RPMI7951 (cell line): ENCODE data around the gene ARSA. TPM values are rescaled to one million over a fixed set of nuclear protein-coding genes. Genes with fewer than 3 reads are reported as not detected.
"Not testable (repeated sequence)": the region's sequence is repeated elsewhere in the genome, so short reads cannot be mapped to it uniquely, and the experiment has no call there.

Experiments
- DNase-seq: peaks from one replicate; pipeline ENCODE4 v3.0.0-alpha.2; 2012; ENCODE audit warnings: low read depth
- total RNA-seq: library from RNA; depleted of rRNA; stranded (reverse); fragments of >200 nt; shearing (Covaris generic); gene quantifications from 2 replicates; pipeline ENCODE4 v1.2.3, GENCODE V29; 2014; rRNA removed

Gene ARSA
- 8.1 and 14.5 TPM in 2 replicates for total RNA-seq

DNA sequence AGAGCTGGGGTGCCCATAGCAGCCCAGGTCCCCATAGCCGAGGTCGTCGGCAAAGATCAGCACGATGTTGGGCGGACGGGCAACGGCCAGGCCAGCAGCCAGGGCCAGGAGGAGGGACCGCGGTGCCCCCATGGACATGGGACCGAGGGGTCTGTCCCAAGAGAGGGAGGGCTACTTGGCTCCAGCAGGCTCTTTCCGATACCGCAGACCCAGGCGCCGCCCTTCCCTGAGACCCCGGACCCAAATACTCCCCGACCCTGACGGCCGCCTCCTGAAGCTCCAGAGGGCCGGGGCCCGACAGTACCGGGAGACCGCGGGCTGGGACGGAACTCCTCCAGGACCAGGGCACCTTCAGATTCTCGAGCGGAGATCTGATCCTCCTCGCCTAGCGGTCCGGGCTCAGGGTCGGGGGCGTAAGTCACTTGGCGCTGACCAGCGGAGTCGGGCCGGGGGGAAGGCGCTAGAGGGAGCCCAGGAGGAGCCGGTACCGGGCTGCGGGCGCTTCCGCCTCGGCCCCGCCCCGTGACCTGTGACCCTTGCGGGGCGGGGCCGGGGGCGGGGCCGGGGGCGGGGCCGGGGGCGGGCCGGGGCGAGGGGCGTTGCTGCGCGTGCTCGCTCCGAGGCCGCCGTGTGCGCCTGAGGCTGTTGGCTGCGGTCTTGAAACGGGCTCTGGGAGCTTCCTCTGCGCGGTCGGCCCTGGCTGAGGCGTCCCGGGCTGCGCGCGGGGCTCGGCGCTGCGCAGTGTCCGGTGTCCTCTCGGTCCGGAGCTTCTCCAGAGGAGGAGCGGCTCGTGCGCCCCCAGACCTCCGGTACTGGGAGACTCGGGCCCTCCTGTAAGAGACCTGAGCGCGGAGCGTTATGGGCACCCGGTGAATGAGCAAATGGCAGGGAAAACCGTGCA is at the start of gene ARSA:
Gene ARSA (minus strand): TSS at position 511 of the 901 bp plus-strand sequence. CDS start 373 bp downstream, at position 138.
- DNase-seq, result peak; percentile 82

DNA sequence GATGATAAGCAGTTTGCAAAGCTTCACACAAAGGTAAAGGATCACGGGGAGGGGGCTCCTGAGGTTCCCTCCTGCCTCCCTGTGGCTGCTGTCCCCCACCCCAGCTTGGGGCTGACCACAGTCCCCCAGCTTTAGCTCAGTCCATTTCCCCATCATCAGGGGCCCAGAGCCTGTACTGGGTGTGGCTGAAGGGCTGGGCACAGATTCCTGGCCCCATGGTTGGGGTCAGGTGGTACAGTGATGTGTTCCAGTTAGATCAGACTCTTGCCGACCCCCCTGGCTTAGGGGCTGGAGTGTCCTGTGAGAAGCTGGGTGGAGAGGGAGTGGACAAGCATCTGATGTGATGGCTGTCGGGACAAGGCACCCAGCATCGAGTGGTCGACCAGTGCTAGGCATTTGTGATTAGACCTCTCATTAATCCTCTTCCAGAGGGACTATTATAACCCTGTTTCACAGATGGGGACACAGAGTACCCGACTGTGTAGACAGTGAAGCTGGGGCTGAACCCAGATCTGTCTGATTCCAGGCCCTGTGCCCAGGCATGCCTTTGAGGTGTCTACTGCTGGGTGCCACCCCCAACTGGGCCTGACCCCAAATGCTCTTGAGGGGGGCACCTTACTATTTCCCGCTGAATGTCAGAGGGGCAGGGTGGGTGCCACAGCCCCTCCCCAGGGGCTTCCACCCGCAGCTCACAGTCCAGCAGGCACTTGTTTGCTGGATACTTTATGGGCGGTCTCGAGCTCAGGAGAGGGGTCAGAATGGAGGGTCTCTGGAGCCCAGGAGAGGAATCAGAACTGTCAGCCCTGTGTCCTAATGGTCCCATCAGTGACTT is 48.9 kb upstream of the ARSA start:
- DNase-seq, result no peak

DNA sequence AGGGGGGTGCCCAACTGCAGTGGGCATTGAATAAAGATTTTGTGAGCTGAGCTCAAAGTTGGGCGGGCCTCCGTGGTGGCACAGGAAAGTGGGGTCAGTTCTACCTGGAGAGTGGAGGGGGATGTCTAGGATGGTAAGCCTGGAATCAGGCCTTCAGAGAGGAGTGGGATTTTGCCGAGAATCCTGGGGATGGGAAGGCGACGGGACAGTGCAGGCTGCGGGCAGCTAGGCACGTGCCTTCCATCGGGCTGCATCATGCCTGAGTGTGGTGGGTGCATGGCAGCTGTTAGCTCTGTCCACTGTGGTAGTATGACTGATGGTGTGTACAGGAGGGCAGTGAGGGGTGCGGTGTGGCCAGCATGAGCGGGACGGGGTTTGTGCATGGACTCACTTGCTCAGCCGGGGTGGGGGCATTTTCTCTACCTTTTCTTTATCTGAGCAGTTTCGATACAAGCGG is 48.3 kb upstream of the ARSA start:
- no peak for DNase-seq

DNA sequence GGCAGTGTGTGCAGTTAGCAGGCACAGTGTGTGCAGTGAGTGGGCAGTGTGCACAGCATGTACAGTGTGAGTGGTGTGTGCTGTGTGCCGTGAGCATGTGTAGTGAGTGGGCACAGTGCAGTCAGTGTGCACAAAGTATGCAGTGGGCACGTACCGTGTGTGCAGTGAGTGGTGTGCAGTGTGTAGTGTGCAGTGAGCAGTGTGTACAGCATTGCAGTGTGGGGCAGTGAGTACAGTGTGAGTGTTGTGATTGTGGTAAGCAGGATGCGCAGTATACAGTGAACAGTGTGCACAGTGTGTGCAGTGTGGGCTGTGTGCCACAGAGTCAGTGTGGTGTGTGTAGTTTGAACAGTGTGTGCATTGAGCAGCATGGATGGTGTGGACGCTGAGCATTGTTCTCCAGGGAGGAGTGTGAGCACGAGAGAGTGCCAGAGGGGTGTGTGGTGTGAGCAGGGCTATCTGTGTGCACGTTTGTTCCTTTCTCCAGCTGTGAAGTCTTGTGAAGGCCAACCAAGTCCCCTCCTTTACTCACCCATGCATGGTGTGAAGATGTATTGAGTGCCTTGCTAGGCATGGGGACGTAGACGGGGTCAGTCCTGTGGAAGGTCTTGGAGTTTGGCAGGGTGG is 47.7 kb upstream of the ARSA start:
- DNase-seq, result no peak

DNA sequence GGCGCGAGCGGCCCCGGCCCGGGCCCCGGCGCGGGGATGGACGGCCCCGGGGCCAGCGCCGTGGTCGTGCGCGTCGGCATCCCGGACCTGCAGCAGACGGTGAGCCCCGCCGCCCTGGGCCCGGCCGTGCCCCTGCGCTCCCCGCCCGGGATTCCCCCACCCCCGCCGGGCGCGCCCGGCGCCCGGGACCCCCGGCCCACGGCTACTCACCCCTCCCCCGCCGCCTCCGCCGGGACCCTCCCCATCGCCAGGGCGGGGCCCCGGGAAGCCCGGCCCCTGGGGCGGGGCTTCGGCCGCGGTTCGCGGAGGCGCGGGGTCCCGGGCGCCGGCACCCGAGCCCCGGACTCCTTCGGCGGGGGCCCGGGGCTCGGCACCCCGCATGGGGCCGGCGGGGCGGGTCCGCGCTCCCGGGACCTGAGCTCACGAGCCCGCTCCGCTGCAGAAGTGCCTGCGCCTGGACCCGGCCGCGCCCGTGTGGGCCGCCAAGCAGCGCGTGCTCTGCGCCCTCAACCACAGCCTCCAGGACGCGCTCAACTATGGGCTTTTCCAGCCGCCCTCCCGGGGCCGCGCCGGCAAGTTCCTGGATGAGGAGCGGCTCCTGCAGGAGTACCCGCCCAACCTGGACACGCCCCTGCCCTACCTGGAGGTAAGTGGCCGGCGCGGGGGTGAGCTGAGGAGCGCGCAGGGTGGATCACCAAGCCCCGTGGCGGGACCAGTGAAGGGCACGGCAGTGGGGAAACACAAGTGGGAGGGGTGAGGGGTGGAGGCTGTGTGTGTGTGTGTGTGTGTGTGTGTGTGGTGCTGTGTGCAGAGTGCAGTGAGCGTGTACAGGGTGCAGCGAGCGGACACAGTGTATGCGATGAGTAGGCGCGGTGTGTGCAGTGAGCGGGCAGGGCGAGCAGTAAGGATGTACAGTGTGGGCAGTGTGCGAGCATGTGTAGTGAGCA is 46.9 kb upstream of the ARSA start:
- no peak for DNase-seq

DNA sequence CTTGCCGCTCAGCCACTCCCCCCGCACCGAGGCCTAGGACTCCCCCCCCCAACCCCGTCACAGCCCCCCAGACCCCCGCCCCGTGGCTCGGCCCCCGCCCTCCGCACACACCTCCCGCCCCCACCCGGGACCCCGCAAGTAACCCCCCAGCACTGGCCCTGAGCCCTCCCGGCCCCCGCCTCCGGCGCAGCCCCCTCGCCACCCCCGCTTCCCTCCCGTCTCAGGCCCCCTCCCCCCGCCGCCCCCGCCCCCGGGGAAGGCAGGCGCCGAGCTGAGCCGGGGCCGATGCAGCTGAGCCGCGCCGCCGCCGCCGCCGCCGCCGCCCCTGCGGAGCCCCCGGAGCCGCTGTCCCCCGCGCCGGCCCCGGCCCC is 46.2 kb upstream of the ARSA start:
- no peak for DNase-seq

DNA sequence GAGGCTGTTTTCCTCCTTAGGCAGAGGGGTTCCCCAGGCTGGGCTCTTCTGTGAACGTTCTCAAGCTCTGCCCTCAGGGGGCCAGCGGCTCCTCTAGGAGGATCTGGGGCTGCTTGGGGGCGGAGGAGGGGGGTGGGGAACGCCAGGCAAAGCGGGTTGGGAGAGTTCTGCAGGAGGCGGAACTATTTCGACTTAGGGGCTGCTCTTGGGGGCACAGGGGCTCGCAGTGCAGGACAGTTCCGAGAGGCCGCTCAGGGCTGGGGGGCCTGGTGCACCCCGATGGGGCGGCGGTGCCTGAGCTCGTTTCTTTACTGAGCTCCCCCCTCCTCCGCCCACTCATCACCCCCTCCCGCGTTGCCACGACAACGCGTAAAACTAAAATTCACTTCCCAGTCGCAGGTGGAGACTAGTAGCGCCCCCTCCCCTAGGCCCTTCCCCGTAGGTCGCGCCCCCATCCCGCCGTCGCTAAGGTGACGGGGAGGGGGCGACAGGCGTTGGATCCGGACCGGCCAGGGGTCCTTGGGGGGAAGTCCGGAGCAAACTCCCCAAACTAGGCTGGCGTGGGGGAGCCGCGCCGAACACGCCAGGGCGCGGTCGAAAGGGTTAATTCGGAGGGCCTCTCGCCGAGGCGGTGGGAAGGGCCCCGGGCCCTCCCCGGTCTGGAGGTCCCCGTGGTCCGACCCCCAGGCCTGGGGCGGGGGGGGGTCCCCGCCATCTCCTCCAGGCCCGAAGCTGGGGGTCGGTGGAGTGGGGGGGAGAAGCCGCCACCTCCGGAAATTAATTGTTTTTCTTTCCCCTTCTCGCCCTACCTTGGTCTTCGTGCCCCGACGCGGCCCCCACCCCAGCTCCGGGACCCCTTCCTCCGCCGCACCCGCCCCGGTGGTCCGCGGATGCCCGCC is 45.5 kb upstream of the ARSA start:
- DNase-seq, result no peak

DNA sequence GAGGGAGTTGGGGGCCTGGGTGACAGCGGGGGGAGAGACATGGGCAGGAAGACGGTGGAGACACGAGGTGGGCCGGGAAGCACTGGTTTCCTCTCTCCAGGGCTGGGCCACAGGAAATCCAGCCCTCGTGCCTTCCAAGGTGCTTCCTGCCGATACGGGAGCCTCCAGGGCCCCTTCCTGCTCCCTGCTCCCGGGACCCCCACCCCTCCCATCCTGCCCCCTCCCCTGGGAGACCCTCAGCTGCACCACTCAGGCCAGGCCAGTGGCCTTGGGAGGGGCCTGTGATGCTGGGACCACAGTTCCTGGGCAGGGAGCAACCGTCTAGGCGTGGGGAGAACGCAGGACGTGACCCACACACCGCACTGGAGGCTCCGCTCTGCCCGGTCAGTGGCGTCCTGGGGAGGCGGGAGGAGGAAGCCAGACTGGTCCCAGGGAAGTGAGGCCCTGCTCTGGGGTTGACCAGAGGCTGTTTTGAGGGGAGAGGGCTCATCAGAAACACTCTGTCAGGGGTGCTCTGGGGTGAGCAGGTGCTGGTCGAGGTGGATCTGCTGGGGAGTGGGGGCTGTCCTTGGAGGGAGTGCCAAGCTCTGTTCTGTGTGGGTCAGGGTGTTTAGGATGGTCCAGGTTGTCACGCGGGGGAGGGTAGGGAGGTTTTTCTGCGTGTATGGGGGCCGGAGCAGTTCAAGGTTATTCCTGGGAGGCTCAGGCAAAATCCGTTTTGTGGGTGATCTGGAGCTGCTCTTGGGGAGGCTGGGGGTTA is 44.7 kb upstream of the ARSA start, which contains the start of gene SHANK3:
Gene SHANK3 (plus strand): TSS at position 353 of the 760 bp plus-strand sequence.
- DNase-seq, result no peak

DNA sequence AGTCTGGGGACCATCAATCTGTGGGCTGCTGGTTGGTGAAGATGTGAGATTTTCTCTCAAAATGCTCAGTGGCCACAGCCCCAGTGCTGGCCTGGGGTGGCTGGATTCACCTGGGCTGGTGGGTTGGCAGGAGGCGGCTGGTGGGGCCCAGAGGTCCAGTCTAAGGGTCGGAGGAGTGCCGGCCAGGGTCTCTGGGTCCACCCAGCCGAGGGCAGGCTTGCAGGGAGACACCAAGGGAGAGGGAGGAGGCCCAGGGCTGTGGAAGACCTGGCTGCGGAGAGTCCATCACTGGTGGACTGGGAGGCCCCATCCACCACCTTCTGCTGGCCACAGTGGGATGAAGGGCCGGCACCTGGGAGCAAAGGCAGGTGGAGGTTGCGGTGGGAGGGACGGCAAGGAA is 44.1 kb upstream of the ARSA start:
- no peak for DNase-seq

DNA sequence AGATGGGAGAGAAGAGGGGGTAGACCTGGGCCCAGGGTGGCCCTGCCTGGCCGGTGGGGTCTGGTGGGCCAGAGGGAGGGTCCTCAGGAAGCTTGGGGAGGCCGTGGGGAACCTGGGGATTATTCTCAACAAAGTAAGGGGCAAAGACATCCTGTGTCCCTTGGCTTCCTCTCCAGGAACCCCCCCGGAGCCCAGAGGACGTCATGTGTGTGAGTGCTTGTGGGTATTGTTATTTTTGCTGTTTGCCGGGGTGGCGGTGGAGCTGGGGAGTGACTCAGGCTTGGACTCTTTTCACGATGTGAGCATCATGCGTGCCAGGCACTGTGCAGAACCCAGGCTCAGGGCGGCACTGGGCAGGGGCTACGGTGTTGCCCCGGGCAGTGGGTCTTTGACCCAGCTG is 43.7 kb upstream of the ARSA start:
- DNase-seq, result no peak

DNA sequence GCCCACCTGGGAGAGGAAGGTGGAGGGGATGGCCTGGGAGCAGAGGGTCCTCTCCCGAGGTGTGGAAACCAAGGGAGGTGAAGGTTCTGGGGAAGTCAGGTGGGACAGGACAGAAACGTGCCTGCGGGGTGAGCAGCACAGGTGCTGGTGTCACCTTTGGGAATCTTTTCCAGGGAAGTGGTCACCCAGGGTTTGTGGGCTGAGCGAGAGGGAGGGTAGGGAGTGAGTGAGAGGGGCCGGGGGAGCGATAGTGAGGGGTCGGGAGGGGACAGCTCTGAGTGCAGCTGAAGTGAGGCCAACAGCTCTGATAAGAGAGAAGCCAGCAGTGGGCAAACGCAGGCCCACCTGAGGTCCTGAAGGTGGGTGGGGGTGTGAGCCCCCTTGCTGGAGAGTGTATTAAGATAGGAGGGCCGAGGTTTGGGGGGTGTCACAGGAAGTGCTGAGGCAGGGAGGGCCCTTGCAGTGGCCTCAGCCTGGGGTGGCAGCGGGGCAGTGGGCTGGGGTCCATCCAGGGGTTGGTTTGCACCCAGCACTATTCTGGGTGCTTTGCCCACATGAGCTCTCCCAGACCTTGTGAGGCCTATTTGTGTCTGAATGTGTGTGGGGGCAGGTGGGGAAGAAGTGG is 43.1 kb upstream of the ARSA start:
- no peak for DNase-seq

DNA sequence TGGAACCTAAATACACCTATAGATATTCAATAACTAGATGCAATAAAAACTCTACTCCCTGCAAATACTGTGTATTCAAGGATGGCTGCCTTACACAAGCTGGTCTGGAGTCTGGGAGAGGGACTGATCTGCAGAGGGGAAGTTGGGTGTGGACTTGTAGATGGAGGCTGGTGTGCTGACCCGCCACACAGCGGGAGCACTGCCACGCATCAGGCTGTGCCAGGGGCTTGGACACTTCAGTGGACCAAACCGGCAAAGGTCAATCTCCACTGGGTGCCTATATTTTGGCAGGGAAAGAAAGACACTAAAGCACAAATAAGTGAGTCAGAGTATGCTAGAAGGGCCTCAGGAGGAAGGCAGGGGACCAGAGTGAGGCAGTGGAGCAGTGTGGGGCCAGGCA is 42.6 kb upstream of the ARSA start:
- DNase-seq, result no peak

DNA sequence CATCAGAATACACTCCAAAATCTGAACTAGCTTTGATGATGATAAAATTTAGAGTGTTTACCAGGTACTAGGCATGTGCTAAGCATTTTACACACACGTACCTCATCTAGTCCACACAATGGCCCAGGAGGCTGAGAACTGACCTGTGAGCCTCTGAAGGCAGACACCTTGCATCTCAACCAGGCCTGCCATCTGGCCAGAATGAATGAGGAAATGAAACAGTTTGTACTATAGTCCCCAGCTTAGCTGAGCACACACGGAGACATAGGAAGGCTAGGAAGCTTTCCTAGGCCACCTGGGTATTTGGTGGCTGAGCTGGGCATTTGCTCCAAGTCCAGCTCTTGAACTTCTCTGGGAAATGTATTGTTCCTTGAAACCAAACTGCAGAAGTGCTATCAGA is 37.8 kb upstream of the ARSA start:
- no peak for DNase-seq

DNA sequence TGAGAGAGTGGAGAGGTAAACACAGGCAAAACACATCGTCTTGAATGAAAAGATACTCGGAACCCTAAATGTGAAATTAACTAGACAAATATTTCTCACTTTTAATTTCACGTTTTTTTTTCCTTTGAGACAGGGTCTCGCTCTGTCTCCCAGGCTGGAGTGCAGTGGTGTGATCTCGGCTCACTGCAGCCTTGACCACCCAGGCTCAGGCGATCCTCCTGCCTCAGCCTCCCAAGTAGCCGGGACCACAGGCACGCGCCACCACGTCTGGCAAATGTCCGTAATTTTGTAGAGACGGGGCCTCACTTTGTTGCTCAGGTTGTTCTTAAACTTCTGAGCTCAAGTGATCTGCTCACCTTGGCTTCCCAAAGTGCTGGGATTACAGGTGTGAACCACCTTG is 37.3 kb upstream of the ARSA start:
- no peak for DNase-seq

DNA sequence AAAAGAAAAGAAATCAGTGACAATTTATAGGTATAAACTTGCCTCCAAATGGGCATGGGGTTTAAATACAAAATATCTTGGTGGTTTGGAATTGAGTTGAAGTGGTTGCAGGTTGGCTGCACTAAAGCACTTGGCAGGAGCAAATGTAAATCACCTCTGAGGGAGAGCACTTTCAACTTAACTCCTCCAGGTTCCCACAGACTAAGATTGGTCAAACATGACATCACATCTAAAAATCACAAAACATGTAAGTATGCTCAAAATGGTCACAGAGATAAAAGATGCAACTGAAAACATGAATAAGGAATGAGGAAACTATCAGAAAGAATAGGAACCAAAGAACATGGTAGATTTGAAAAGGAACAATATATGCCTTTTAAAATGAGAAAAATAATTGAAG is 32.4 kb upstream of the ARSA start:
- DNase-seq, result no peak

DNA sequence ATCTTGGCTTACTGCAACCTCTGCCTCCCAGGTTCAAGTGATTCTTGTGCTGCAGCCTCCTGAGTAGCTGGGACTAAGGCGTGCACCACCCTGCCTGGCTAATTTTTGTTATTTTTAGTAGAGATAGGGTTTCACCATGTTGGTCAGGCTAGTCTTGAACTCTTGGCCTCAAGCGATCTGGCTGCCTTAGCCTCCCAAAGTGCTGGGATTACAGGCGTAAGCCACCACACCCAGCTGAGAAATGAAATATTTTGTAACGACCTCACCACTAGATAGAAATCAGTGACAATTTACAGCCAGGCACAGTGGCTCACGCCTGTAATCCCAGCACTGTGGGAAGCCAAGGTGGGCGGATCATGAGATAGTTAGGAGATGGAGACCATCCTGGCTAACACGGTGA is 31.8 kb upstream of the ARSA start:
- DNase-seq, result not testable (repeated sequence)

DNA sequence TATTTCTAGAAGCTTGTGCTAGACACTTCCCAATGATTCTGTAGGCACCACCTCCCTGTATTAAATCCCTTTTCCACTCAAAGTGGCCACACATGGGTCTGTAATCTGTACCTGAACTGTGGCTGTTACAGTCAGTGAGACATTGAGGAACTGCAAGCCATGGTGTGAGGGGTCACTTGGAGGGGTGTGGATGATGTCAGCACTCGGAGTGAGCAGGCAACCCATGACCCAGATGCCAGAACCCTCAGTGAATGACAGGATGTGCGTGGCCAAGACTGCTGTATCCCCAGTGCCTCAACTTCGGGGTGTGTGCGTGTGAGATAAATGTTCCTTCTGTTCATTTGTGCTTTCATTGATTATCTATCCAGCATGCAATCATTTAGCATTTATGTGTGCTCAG is 30.0 kb upstream of the ARSA start:
- DNase-seq, result no peak

DNA sequence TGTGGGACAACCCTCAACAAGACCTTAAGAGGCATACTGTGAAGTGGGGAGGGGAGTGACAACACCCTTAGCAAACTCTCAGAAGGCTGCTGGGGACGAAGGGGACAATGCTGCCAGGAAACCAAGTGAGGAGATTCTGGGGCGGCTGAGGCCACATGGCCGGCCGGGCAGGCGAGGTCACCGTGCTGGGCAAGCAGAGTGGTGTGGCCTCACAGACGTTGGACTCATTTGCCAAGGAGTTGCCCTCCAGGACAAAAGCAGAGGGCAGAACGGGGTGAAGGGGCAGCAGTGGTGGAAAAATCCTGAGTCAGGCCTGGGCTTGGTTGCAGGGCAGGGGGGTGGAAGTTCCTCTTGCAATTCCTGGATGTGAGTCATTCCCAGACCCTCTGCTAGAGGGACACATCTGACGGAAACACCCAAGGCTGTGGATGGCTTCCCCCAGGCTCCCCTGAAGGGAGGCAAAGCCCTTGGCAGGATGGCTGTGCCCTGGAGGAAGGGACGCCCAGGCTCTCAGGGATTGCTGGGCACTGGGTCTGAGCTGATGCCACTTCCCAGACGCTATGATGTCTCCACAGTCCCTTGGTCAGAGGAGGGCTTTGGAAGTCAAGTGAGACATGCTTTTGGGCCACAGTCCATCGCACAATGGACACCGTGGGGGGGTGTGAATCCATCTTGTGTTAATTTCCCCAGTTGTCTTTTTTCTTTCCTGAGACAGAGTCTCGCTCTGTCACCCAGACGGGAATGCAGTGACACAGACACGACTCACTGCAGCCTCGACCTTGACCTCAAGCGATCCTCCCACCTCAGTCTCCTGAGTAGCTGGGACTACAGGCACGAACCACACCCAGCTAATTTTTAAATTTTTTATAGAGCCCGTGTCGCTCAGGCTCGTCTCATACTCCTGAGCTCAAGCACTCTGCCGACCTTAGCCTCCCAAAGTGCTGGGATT is 28.4 kb upstream of the ARSA start:
- DNase-seq, result peak; percentile 78
